Fibroblast of the aortic adventitia (primary cell): ENCODE data around the gene FAT1. TPM values are rescaled to one million over a fixed set of nuclear protein-coding genes. Genes with fewer than 3 reads are reported as not detected.
"Not testable (repeated sequence)": the region's sequence is repeated elsewhere in the genome, so short reads cannot be mapped to it uniquely, and the experiment has no call there.

Experiments used
- DNase-seq: peaks from one replicate; pipeline ENCODE4 v3.0.0-alpha.2; 2010; ENCODE audit warnings: low read depth
- H3K4me3 ChIP-seq: 2 replicates; pipeline ENCODE4 v1.5.1; 2011; ENCODE audit warnings: low read depth, mild to moderate bottlenecking, control low read depth, low read length, moderate library complexity
- CTCF ChIP-seq: IDR thresholded peaks from 2 replicates; pipeline ENCODE4 v1.5.1; 2011; ENCODE audit warnings: mild to moderate bottlenecking, low read length, control low read depth, inconsistent platforms; ENCODE audit not compliant: insufficient read depth
- total RNA-seq: library from RNA; depleted of rRNA; stranded (reverse); fragments of >200 nt; gene quantifications from 2 replicates; pipeline ENCODE4 v1.2.3, GENCODE V29; 2012; ENCODE audit warnings: low replicate concordance

Gene FAT1
- total RNA-seq, 1 donor, result 114 TPM

GRCh38 chr4:186660403-186660802 lies 63.3 kb downstream of the FAT1 start:
- H3K4me3 ChIP-seq, result no peak overlapping the region
- DNase-seq, result no peak
- no peak for TF ChIP-seq CTCF

DNA sequence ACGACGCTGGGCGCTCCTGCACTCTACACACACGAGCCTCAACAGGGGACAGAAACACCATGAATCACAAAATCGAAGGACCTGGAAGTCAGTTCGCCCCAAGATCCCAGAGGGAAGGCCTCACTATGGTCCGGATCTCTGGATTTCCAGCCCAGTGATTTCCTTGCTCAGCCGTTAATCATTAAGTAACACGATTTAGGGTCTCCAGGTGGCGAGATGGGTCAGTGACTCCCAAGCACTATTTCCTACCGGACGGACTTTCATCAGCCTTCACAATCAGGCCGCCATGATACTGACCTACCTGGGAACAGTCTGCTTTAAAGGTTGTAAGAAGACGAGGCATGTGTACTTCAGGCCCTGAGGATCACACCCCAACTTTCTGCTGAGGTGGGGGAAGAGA lies 63.7 kb downstream of the FAT1 start:
- no peak for DNase-seq
- H3K4me3 ChIP-seq, result no peak overlapping the region
- TF ChIP-seq CTCF, result no peak

DNA sequence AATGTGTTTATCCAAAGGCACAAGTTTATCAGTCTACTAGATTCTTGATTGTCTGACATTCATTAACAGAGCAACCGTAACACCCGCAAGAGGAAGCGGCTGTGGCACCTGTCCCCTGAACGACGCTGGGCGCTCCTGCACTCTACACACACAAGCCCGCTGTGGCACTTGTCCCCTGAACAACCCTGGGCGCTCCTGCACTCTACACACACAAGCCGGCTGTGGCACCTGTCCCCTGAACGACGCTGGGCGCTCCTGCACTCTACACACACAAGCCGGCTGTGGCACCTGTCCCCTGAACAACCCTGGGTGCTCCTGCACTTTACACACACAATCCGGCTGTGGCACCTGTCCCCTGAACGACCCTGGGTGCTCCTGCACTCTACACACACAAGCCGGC lies 64.2 kb downstream of the FAT1 start:
- H3K4me3 ChIP-seq, DNase-seq: not testable (repeated sequence)

GRCh38 chr4:186658657-186659056 lies 65.0 kb downstream of the FAT1 start:
- no peak overlapping the region for H3K4me3 ChIP-seq
- no peak for DNase-seq
- no peak for TF ChIP-seq CTCF

GRCh38 chr4:186657764-186658163 lies 65.9 kb downstream of the FAT1 start:
- no peak for TF ChIP-seq CTCF
- DNase-seq, result peak; percentile 6
- H3K4me3 ChIP-seq, result no peak overlapping the region

- no peak for DNase-seq
- no peak for TF ChIP-seq CTCF
- H3K4me3 ChIP-seq, result no peak overlapping the region
These were observed 69.7 kb downstream of the FAT1 start for GRCh38 chr4:186653969-186654368.

DNA sequence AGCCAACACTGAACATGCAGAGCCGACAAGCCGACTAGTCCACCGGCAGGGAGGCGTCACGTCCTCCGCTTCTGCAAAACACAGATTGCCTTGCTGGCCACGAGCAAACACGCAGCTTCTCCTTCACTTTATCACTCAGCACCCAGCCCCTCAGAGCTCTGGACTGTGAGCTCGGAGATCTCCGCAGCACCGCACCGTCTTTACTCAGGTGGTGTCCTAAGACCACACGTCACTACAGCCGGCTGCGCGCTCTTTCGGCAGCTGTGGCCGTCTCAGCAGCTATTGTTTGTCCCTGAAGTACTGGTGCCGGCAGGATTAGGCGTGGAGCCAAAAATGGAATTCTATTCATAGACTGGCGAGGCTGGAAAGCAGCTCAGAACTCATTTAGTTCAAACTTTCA lies 72.0 kb downstream of the FAT1 start:
- H3K4me3 ChIP-seq, result peak overlapping the region; percentile 19
- peak; percentile 24 for DNase-seq
- no peak for TF ChIP-seq CTCF
